DMS114 treated with DMSO at 0.1 percent for 48 hours (cell line): ENCODE measurements around the gene GNAO1.

Source experiments
- DNase-seq: peaks from one replicate; lab custom pipeline; 2025; ENCODE audit not compliant: unreplicated experiment; lab: John Stamatoyannopoulos, UW

Gene GNAO1

DNA sequence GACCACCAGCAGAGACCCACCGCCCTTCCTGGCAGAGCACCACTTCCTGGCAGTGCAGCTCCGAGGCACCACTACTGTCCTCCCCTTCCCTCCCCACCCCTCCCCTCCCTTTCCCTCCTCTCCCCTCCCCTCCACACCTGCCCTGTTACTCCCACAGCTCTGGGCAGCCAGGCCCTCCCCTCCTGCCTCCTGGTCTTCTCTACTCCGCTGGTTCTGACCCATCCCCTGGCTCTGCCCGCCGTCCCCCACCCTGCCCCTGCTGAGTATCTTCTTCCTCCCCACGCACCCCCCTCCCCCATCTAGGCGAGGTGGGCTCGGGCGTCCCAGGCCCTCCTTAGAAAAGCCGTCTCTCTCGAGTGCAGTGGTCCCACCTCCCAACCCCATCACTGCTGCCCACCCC, 156.4 kb downstream of the GNAO1 start:
- no peak for DNase-seq

DNA sequence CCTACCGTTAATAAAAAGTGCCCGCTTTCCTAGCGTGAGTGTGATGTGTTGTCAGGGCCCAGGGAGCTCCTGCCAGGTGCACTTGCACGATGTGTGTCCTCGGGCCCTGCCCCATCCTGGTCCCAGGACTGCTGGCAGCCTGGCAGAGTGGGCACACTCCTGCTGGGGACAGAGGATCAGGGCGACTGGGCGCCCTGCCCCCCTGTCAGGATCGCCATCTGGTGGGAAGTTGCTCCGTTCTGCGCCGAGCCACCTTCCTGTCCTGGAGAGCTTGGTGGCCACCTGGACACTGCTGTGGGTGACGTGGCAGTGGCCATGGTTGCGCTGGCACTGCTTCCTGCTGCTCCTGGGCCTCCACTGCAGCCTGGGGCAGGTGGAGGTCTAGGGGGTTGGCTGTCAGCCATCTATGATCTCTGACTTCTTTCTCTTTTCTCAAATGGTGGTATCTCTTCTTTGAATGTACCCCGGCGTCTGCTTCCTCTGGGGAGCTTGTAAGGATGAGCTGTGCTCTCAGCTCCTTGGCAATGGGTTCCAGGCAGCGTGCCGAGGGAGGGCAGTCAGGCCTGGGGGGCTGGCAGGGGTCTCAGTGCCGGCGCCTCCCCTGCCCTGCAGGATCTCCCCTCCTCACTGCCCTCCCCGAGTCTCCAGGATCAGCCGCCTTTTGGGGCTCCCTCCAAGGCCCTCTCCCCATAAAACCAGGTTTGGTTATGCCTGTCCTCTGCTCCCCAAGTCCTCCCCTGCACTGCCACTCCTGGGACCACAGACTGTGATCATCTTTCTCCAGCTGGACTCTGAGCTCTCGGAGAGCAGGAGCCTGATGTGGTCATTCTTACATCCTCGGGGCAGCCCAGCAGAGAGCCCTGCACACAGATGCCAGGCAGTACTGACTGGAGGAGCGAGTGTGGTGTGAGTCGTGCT, 157.1 kb downstream of the GNAO1 start:
- DNase-seq = peak; percentile 26

DNA sequence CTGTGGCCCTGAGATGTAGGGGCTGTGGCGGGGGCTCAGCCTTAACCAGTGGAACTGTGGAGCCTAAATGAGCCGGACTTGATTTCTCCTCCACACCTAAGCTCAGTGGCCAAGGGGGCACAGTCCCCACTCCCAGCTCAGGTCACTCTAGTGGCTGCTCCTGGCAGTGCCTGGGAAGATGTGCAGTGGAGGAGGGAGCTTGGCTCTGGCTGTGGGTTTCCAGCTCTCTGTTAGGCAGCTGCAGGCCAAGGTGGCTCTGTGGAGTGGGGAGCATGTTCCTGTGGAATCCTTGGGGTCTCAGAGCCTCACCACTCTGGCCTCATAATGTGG, 157.8 kb downstream of the GNAO1 start:
- DNase-seq = no peak

DNA sequence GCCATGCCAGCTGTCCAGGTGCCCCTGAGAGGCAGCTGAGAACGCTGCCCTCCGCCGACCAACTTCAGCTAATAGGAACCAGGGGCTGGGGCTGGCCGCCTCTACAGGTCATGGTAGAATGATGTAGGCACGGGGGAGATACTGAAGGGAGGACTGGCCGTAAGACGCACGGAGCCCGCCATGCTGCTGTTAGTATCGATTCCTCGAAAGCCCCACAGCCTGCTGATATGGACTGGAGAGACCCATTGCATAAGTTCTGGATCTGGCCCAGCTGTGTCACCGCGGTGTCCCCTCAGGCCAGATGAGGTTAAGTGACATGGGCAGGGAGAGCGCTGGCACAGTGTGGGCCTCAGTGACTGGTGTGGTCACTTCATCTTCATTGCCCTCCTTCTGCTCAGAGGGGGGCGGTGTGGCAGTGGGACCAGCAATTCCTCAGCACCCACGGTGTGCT, 158.4 kb downstream of the GNAO1 start:
- no peak for DNase-seq

DNA sequence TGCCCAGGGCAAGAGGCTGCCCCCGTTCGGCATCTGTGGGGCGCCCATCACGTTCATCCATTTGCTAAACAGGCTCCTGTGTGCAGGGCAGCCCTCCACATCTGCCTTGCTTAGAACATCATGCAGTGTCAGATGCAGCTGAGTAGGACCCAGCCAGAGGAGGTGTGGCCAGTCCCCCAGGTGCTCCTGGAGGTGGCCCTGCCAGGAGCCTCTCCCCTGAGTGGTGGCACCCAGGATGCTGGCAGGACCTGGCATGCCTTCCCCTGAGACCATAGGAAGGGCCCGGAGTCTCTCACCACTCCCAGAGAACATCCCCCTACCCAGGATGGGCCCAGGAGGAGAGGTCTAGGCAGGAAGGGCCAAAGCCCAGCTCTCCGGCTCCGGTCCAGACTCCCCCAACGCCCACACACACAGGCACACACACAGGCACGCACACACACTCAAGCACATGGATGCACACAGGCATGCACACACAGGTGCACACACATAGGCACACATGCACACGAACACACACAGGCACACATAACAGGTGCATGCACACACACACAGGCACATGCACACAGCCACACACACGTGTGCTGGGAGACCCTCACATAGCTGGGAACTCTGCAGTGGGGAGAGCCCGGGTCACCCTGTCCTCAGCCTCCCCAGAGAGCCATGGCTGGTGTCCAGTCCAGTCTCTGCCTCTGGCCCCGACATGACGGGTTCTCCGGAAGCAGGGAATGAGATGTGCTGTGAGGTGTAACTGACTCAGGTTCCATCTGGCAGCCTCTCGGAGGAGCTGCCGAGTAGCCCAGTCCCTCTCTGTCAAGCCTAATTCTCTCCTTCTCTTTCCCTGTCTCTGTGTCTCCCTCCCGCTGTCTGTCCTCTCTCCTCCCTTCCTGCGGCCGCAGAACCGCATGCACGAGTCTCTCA, 159.5 kb downstream of the GNAO1 start:
- DNase-seq = no peak

DNA sequence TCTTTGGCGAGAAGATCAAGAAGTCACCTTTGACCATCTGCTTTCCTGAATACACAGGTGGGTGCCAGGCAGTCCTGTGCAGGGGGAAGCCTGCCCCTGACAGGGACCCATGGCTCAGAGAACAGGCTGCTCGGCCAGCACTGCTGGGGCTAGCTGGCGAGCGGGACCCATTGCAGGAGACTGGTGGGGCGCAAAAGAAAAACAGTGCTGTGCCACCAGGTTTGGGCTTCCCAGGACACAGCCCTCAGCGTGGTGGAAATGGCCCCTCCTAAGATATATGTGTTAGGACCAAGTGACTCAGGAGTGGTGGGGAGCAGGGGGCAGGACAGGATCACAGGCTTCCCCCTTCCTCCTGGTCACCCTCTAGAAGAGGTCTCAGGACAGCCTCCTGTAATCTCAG, 160.2 kb downstream of the GNAO1 start:
- DNase-seq = no peak

DNA sequence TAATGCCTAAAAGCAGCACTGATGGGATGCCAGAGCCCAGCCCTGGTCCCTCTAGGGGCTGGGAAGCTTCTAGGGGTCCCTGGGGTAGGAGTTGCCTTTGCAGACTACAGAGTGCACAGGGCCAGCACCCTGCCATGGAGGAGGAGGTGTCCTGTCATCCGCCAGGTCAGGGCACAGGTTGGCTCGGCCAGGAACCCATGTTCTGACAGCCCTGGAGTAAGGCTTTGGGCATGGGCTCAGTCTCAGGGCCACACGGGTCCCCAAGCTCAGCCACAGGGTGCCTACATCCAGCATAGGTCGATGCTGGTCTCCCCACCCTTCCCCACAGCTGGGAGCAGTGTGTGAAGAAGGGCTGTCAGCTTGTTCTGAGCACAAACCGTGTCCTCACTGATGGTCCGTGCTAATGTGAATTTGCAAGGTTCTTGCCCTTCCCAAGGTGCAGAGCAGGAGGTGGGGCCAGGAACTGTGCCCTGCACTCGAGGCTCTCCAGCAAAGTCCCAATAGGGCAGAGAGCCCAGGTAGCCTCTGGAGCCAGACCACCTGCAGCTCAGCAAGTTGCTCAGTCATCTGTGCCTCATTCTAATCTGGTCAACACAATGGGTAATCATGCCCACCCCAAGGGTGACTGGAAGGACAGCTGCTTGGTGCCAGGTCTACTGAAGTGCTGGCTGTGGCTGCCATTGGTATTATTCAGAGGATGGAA, 161.2 kb downstream of the GNAO1 start:
- DNase-seq = no peak

DNA sequence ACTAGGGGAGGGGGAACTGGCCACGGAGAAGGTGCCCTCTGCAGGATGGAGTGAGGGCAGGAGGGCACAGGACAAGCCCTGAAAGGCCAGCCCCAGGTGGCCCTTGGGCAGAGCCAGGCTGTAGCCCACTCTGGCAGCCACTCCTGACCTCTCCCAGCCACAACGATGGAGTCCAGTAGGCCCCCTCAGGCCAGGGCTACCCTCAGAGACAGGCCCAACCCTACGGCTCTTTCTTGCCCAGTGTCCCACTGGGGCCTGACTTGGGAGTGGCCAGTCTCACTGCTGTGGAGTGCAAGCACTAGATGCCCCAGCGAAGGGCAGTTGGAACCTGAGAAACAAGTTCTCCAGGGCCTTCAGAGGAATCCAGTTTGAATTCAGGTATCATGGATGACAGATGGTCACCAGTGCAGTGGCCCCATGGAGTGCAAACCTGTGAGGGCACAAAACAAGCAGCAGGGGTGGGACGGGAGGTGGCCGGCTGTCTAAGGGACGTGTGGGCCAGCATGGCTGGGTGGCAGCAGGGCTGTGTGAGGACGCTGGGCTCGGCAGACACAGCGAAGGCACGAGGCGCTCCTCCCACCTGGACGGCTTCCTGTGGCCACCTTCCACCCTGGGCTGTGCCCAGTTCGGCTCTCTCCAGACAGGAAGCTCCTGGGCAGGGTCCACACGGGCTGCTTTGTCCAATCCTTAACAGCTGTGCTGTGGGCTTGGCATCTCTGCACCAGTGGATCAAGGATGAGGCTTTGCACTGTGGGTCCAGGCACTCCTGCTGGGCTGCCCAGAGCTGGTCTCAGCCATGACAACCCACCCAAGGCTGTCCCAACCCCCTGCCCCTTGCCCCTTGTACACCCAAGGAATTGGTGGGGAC, 162.0 kb downstream of the GNAO1 start:
- DNase-seq = no peak

DNA sequence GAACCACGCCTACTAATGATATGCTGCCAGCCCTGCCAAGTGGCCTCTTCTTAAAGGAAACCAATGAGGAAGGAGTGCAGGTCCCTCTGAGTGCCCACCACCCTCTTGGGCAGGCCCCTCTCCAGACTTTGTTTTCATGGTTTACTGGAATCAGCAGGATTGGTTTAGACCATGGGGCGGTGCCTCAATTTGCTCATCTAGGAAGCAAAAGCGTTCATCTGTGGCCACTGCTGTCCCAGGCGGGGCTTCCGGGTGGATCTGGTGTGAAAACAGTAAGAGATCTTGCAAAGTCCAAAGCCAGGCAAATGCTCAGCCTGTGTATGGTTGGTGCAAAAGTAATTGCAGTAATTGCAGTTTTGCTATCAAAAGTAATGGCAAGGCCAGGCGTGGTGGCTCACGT, 162.7 kb downstream of the GNAO1 start:
- no peak for DNase-seq

DNA sequence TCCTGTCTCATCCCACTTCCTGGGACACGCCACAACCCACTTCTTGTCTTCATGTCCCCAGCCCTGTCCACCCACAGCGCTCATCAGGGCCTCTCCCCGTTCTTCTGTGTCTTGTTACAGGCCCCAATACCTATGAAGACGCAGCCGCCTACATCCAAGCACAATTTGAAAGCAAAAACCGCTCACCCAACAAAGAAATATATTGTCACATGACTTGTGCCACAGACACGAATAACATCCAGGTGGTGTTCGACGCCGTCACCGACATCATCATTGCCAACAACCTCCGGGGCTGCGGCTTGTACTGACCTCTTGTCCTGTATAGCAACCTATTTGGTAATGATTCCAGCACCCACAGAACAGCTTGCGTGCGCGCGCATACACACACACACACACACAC, 163.5 kb downstream of the GNAO1 start:
- DNase-seq = no peak

DNA sequence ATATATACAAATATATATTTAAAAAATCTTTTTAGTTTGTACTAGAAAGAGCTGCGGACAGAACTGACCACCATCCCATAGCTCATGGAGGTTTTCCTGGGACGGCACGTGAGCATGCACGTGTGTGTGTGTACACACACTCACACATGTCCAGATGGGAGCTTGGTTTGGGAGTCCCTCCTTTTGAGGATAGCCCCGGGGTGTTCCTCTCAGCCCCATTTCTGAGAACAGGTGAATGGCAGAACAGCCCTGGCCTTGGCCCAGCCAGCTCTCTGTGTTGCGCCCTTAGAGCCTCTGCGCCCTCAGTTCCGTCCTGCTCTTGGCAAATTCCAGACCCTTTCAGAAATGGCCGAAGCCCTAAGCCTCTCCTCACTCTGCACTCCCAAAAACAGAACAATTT, 163.9 kb downstream of the GNAO1 start:
- DNase-seq = no peak

DNA sequence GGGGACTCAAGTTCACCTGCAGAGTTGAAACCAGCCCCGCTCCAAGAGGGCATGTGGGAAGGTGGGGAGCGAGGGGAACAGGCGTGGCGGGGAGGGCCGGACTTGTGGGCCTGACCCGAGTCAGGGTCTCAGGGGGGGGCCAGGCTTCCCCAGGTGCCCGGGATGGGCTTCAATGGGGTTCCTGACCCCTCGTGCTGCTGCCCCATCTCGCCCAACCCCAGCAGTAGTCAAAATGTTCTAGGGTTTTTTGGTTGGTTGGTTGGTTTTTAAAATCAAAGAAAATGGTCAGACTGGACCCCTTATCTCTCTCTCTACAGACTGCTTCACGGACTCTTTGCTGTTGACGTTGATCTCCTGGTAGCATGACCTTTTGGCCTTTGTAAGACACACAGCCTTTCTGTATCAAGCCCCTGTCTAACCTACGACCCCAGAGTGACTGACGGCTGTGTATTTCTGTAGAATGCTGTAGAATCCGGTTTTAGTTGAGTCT, 164.5 kb downstream of the GNAO1 start:
- DNase-seq = no peak

DNA sequence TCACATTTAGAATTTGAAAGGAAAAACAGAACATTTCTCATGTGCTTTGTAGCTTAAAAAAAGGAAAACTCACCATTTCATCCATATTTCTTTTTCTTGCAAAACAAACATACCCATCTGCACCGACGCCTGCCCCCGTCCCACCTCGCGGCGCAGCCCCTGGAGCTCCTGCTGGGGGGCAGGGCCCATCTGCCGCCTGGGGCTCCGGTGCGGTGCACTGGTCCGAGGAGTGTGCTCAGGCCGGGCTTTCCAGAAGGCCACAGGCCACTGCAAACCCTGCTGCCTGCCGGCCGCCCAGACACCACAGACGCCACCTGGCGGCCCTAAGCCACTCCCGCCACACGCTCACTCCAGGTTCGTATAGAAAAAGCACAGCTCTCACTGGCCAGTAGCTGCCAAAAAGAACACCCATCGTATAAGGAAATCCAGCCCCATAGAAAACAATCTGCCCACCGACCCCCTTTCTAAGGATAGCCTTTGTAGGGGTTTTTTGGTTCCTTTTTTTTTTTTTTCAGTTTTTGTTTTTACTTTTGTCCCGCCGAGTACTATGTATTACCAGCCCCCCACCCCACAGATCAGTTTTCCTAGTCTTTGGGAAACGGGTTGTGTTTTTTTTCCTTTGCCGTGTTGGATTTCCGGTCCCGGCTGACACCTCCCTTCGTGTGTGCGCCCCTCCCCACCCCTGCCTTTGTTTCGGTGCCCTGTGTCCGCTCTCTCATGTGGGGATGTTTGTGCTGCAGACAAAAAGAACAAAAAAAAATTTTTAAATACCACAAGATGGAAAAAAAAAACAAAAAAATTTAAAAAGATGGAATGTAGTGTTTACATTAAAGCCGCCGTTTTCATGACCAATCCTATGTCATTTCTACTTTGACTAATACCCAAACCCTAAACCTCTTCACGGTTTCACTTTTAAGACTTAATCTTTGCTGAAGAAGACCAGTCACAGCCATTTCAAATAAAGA, 165.3 kb downstream of the GNAO1 start:
- peak; percentile 93 for DNase-seq

DNA sequence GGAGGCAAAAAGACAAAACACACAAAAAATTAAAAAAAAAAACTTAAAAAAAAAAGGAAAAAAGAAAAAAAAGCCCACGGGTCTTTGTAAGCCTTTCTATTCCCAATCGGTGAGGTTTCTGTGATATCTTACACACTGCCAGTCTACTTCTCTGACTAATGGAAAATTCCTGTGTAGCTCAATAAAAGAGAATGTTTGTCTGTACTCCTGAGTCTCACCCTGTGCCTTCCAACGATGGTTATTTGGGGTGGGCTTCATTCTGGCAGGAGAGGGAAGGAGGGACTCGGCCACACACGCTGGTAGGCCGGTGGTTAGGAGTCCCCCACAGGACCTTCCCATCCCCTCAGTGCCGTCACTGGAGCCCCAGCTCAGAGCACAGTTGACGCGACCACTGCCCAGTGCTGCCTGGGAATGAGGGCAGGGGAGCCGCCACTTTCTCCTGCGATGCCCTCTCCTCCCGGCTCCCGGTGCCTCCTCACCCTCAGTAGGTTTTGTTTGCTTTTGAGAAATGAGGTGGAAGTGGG, 166.0 kb downstream of the GNAO1 start:
- DNase-seq = no peak

DNA sequence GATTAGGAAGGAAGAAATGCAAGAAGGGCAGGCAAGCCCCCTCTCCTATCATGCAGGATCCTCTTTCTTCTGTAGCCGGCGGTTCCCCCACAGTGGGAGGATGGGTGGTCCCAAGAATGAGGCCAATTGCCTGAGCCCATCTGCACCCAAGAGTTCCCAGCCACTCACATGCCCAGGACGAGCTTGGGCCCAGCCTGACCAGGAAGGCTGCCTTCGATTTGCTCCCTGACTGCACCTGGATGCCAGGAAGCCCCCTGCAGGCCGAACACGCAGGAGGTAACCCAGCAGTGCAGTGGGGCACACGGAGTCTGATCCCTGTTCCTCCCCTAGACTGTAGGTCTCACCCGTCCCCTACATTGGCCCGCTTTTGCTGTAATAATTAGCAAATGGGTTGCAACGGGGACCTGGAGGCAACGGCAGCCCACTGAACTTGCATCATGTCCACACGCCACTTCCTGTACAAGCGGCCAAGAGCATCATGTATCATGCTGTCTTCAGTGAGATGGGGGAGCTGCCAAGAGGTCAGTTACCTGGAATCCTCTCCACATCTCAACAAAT, 166.6 kb downstream of the GNAO1 start:
- no peak for DNase-seq

DNA sequence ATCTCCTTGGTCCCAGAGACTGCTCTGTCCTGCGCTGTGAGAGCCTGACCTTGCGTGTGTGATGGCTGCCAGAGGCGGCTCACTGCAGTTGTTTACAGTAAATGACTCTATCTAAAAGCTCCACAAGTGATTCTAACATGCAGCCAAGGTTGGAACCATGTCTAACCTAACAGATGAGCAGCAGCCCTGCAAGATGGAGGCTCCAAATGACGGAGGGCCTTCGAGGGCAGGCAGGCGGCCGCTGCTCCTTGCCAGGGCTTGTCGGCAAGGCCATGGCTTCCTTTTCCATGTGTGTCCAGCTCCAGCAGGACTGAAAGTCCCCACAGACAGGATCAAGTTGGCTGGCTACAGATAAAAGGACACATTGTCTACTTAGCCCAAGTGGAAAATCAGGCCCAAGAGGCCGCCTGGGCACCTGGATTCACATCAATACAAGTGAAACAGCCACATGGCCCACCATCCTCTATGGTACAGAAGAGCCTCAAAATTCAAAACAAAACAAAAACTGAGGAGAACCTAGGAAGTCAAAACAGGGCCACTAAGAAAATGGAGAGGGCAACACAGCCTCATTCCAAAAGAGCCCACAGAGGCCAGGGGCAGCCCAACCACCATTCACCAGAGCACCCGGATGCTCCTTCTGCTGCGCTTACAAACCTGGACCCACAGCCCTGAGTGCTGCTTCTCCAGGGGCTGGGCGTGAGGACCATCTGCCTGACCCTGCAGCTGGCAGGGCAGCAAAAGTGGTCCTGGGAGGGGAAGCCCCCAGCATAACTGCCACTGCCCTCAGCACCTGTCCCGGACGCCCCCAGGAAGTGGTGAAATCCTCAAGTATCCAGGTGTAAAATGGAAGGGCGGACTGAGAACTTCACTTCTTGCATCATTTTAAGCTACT, 169.1 kb downstream of the GNAO1 start:
- DNase-seq = no peak

DNA sequence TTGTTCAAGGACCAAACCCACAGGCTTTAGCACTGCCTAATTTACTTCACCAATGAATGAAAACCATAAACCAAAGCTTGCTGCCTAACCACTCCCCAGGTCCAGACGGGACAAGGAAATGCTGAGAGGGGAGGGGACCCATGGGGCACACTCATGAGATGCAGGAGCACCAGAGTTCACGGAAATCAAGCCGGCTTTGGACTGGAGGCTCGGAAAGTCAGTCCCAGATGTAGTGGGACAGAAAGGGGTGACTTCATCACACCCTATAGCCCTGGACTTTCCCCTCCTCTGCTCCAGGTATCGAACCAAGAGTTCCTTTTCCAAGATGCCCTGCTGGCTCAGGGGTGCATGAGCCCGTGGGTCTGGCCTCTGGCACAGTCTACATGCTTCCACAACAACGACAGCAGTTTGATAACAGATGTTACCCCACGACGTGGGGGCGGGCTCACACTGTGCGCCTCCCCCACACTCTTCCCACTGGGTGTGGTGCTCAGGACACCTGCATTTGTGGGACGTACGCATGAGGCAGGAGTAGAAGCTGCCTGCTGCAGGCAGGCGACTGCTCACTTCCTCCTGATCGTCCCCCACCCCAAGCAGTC, 170.9 kb downstream of the GNAO1 start:
- no peak for DNase-seq
